ENCODE data around the gene MAPK12. TPM values are rescaled to one million over a fixed set of nuclear protein-coding genes. Genes with fewer than 3 reads are reported as not detected.

The MAPK12 gene
- total RNA-seq, 1 experiment from 2014 or later, result 74.6 TPM

GRCh38 chr22:50283821-50284220, 22.3 kb upstream of the MAPK12 start:
- peaks cover 4% of the 10 kb centered on the region; the same call in 1 of the 2 replicates for H3K4me1 ChIP-seq (ENCODE audit: control insufficient read depth, insufficient read depth, low read length)
- no TSS peak for BruUV-seq (replicated peaks)
- no peak for ATAC-seq
- H3K4me3 ChIP-seq (ENCODE audit: low read depth in 2 of 2, low read length in 2 of 2), result no peak overlapping the region
- no peak for TF ChIP-seq REST (IDR thresholded peaks at IDR 0.05; ENCODE audit: insufficient read depth in 1 of 2, low read depth in 2 of 2, low read length in 1 of 2)
- TF ChIP-seq TCF7L2 (IDR thresholded peaks at IDR 0.05; ENCODE audit: low read depth, low read length), result no peak
- TF ChIP-seq CTCF (IDR thresholded peaks at IDR 0.05), result no peak
- TF ChIP-seq POLR2AphosphoS5 (IDR thresholded peaks at IDR 0.05; ENCODE audit: low read depth, low read length), result no peak
- TF ChIP-seq SIN3A (IDR thresholded peaks at IDR 0.05; ENCODE audit: borderline replicate concordance, insufficient read depth, low read depth, low read length), result no peak
- no peaks in the 10 kb centered on the region for H3K27me3 ChIP-seq (ENCODE audit: control insufficient read depth, insufficient read depth, low read length)
- peaks cover 2% of the 10 kb centered on the region; the same call in 1 of the 2 replicates for H3K36me3 ChIP-seq (ENCODE audit: control insufficient read depth, insufficient read depth, low read length)
- H3K27ac ChIP-seq (ENCODE audit: low read length), result no peak overlapping the region
- intact Hi-C loops (cut with micrococcal nuclease; ENCODE audit: unreplicated experiment), result no loop called here
- POLR2A ChIA-PET, result no interaction called here
- DNase-seq (ENCODE audit: low read depth, low spot score), result no peak
- no peaks in the 10 kb centered on the region for H3K9me3 ChIP-seq (ENCODE audit: control insufficient read depth, insufficient read depth, low read depth, low read length)
- in situ Hi-C loops (cut with HindIII; ENCODE audit: low pct_unique_long_range_greater_than_20kb, low sequenced_read_pairs), result no loop called here
- CTCF ChIA-PET, result no interaction called here

- Histone ChIP-seq H3K36me3 (ENCODE audit: control insufficient read depth, insufficient read depth, low read length) (0 out of 2 replicates have a peak, but pooled peaks cover 2% of the 10 kb centered on the region), H3K4me3 (ENCODE audit: low read depth in 2 of 2, low read length in 2 of 2) (no peak overlapping the region), H3K27ac (ENCODE audit: low read length) (no peak overlapping the region)
Measured at GRCh38 chr22:50282361-50283155, 21.1 kb upstream of the MAPK12 start.

More at GRCh38 chr22:50282361-50283155, 21.1 kb upstream of the MAPK12 start:
- TF ChIP-seq CTCF (IDR thresholded peaks at IDR 0.05) (no peak), POLR2AphosphoS5 (IDR thresholded peaks at IDR 0.05; ENCODE audit: low read depth, low read length) (no peak), REST (IDR thresholded peaks at IDR 0.05; ENCODE audit: insufficient read depth in 1 of 2, low read depth in 2 of 2, low read length in 1 of 2) (no peak), SIN3A (IDR thresholded peaks at IDR 0.05; ENCODE audit: borderline replicate concordance, insufficient read depth, low read depth, low read length) (no peak), TCF7L2 (IDR thresholded peaks at IDR 0.05; ENCODE audit: low read depth, low read length) (no peak)
- Histone ChIP-seq H3K4me1 (ENCODE audit: control insufficient read depth, insufficient read depth, low read length) (peaks cover 4% of the 10 kb centered on the region; the same call in 1 of the 2 replicates), H3K9me3 (ENCODE audit: control insufficient read depth, insufficient read depth, low read depth, low read length) (no peaks in the 10 kb centered on the region), H3K27me3 (ENCODE audit: control insufficient read depth, insufficient read depth, low read length) (no peaks in the 10 kb centered on the region)
- in situ Hi-C loops (cut with HindIII; ENCODE audit: low pct_unique_long_range_greater_than_20kb, low sequenced_read_pairs), result no loop called here
- intact Hi-C loops (cut with micrococcal nuclease; ENCODE audit: unreplicated experiment), result no loop called here
- no peak for DNase-seq (ENCODE audit: low read depth, low spot score)
- no TSS peak for BruUV-seq (replicated peaks)
- POLR2A ChIA-PET, result interaction anchor here (0.6 kb wide), 1 partner anchor 11 kb away, joined by 7 read pairs; no protein-coding TSS in a partner anchor
- CTCF ChIA-PET, result no interaction called here
- ATAC-seq, result peak; percentile 74
